NCI-H1694 (cell line): ENCODE measurements around the gene CEP135.

Source experiments
- DNase-seq: peaks from one replicate; lab custom pipeline; 2025; lab: John Stamatoyannopoulos, UW

Gene CEP135

GRCh38 chr4:56080384-56080783 lies 131.6 kb downstream of the CEP135 start:
- no peak for DNase-seq

- no peak for DNase-seq
Measured at GRCh38 chr4:56082829-56083228, 134.1 kb downstream of the CEP135 start.
